HG02970 (cell line): ENCODE data around the gene TSPAN9.

ENCODE experiments used
- ATAC-seq: cut with Tn5 transposase; IDR thresholded peaks from one replicate; pipeline ENCODE4 v1.9.1; 2021; ENCODE audit warnings: mild to moderate bottlenecking, moderate library complexity, moderate number of reproducible peaks; ENCODE audit not compliant: unreplicated experiment, low FRiP score

Gene TSPAN9

DNA sequence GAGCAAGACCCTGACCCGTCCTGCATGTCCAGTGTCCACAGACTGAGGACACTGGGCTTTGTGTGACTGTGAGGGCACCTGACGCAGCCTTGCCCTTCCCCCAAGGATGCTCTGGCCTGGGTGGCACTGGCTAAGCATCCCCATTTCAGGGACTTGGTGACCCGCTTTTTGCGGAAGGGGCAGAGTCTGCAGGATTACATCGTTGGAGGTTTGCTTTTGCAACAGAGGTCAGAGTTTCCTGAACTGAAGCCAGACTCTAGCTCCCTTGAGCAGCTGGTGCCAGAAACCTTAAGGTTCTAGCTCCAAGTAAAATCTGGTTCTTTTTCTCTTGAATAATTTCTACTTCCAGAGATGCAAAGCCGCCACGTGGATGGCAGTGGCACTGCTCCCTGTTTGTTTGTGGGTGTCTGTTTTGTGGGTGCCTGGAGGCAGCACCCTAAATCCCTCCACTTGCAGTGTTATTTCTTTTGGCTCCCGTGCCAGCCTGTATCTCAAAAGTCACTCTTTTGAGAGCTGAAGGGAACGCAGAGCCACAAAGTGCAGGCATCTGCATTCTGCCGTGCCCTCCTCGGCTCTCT, 184.7 kb downstream of the TSPAN9 start:
- ATAC-seq: no peak

DNA sequence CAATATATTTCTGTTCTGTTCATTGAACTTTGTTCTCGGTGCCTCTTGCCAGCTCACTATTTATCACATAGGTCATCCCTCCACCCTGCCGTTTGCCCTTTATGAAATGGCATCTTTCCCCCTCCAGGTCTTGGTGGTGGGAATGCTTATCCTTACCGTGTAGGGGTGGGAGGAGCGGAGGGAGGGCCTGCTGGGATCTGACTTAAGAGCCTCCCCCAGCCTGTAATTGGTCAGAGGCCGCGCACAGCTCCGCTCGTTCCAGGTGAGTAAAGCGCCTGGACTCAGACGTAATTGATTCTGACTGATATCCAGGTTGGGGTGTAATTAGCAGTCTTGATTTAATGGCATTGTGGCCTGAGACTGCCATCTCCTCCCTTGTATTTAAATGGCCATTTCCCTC, 185.3 kb downstream of the TSPAN9 start:
- no peak for ATAC-seq

DNA sequence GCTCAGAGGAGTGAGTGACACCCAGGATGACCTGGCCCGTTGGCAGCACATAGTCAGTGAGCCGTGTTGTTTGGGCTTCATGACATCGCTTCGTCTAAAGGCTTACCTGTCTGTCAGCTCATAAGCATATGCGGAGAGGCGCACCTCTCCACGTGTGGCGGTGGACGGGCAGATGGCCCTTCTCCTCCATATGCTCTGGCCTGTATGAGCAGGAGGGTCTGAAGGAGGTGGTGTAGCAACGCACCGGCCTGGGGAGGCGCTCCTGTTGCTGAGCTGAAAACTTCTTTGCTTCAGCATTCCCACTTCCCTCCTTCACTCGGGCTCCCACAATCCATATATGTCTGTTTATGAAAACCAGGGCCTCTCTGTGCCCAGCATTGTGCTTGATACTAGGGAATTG, 186.1 kb downstream of the TSPAN9 start:
- ATAC-seq: no peak

DNA sequence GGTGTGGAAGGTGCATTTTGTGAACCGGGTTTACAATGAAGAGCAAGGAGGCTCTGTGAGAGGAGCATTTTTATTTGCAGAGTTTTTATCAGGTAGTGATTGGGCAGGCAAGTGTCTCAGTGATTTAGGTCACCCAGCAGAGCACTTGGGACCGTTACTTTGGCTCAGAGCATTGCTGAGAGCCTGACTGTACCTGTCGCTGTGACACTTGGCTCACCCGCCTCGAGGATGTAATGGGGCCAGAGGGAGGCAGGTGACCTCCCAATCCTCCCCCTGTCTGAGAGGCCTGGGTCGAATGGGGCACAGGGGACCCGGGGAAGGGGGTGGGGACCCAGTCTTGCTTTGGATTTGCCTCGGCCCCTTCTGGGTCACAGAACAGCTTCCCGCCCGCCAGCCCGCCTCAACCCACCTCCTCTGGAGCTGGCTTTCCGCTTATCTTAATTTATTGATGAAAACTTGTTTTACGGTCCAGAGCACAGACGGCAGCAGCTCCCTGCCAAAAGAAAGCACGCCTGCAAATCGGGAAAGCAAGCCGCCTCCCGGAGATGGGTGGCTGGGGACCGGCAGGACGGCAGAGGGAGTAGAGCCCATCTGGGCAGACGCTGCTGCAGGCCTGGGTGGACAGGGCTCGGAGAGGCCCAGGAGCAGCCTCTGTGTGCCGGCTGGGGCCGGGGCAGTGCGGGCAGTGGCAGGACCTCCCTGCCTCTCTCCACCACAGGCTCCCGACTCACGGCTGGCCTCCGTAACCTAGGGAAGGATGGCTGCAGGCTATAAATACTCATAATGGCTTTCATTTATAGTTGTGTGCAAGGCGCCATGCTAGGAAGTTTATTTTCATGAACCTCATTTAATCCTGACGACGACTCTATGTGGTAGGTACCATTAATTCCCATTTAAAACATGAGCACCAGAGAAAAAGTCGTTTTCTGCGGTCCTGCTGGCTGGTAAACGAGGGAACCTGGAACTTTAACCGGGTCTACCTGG, 187.1 kb downstream of the TSPAN9 start:
- ATAC-seq: no peak

DNA sequence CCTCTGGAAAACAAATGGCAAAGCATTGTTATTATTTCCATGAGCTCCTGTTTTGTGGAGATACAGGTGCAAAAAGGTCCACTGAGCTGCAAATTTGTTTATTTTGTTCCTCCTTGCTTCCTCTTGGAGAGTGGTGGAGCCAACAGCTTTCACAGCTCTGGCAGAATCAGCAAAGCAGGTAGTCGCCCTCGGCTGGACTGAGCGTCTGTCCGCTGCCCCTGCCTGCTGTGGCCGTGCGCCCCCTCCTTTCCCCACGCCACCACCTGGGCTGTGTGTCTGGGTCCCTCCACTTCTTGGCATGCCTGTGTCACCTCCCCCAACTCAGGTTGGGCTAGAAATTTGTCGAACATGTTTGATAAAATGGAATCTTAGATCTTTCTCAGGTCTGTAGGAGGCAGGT, 188.2 kb downstream of the TSPAN9 start:
- ATAC-seq: no peak

DNA sequence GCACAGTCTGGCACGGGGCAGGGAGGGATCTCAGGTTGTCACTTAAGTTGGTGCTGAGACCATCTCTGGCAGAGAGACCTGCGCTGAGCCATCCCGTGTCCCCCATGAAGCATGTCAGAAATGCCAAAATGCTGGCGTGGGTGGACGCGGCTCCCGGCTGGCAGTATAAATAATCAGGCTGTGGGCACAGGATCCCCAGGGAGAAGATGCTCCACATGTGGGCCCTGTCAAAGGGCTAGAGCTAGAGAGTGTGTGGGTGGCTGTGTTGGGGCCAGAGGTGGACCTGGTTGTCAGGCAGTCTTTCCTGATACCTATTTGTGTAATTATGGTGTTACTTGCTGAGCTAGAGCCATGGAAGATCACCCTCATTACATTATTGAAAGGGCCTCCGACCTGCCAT, 189.5 kb downstream of the TSPAN9 start:
- no peak for ATAC-seq

DNA sequence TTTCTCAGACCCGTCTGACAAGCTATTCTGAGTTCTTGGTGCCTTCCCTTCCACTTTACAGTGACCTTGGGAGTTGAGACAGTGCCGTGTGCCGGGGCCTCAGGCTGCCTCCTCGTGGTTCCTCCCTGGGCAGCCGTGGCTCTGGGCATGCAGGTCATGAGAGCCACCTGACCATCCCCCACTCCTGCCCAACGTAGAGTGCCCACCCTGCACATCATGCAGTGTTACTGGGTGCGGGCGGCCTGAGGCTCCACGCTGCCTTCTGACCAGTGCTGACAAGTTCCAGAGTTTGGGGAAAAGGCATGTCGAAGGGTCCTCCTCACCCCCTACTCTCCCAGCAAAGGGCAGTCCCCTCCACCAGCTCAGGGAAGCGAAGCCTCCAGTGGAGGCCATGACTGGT, 190.5 kb downstream of the TSPAN9 start:
- ATAC-seq: no peak

DNA sequence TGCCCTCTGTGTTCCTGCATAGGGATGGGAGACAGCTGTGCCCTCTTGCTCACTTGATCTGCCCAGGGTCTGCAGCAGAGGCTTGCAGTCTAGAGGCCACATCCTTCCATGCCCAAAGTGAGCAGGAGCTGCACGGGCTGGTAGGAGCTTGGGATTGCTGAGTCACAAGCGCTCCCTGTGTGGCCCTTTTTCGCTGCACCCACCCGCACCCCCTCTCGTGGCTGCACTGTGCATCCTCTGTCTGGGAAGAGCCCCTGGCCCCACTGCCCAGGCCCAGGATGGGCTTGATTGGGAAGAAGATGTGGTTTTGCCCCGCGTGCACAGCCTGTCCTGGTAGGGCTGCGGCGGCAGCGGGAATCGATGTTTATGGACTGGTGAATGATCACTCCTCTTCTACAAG, 192.4 kb downstream of the TSPAN9 start:
- ATAC-seq: no peak

DNA sequence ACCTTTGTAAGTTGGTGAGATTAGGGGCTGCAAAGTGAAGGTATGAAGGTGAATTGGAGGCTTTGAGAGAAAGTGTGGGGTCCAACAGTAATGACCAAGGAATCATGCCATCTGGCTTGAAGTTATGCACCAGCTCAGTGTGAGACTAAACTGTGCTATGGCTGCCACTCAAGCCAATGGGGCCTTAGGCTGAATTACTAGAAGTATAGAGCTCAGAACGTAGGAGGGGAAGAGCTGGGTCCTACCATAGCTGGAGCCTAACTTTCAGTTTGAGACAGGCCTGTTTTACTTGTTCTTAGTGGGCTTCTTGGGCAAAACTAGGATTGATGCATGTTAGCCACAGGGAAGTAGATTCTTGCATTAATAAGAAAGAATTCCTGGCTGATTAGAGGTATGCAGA, 194.0 kb downstream of the TSPAN9 start:
- no peak for ATAC-seq

DNA sequence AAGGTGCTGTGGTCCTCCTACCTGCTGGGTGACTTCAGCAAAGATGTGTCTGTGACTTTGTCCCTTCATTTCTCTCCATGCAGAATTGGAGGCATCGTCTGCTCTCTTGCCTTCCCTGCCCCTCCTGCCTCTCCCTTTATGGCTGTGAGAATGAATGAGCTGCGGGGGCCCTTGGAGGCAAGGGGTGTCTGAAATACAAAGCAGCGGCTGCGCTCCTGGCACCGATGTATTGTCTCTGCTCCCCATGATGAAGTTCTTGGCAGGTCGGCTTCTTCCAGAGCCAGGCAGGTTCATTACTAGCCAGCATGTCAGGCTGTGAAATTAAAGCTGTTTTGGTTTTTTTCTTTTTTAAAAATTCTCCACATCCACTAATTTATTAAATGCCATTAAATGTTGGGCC, 194.5 kb downstream of the TSPAN9 start:
- no peak for ATAC-seq

DNA sequence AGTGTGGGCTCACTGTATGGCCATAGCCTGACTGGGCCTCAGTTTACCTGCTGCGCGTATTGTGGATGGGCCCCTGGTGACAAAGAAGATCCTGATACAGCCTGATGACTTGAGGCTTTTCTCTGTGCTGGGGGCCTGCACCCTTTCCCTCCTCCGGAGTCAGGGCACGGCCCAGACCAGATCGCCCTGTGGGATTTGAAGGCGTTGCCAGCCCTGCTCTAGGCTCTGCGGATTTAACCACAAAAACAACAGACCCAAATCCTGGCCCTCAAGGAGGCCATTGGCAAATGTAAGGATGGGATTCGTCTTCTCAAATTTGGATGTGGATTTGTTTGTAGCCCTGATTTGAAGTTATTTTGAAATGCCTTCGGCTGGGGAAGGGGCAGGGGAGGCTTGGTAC, 195.8 kb downstream of the TSPAN9 start:
- no peak for ATAC-seq

DNA sequence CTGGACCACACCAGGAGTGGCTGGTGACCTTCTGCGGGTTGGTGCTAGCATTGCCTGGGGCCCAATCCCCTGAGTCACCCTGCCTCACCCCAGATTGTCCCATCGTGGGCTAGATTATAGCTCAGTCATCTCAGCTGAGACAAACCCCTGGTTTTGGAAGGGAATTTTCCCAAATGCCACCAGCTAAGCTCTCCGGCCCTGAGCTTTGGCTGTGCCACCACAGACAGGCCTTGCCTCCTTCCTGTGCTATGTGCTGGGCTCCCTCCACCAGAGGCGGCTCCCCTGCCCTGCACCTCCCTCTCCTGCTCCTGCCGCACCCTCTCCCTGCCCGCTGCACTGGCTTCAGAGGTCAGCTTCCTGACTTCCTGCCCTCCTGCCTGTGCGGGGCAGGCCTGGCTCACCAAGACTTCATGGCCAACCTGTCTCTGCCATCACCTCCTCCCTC, 196.3 kb downstream of the TSPAN9 start:
- ATAC-seq: no peak

DNA sequence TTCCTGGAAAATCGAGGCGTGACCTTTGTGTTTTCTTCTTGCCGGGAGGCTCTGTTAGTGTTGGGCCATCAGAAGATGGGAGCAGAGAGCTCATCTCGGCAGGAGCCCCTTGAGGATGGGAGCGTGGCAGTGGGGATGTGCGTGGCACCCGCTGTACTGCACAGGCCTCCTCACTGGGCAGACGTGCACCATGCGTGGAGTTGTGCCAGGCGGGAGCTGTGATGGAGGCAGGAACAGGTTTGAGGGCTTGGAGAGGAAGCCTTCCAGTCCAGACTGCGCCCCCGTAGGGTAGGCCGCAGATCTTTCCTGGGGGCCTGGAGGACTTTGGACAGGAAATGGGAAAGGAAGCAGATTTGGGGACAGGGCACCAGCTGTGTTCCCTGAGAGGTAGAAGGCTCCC, 197.5 kb downstream of the TSPAN9 start:
- ATAC-seq: no peak

DNA sequence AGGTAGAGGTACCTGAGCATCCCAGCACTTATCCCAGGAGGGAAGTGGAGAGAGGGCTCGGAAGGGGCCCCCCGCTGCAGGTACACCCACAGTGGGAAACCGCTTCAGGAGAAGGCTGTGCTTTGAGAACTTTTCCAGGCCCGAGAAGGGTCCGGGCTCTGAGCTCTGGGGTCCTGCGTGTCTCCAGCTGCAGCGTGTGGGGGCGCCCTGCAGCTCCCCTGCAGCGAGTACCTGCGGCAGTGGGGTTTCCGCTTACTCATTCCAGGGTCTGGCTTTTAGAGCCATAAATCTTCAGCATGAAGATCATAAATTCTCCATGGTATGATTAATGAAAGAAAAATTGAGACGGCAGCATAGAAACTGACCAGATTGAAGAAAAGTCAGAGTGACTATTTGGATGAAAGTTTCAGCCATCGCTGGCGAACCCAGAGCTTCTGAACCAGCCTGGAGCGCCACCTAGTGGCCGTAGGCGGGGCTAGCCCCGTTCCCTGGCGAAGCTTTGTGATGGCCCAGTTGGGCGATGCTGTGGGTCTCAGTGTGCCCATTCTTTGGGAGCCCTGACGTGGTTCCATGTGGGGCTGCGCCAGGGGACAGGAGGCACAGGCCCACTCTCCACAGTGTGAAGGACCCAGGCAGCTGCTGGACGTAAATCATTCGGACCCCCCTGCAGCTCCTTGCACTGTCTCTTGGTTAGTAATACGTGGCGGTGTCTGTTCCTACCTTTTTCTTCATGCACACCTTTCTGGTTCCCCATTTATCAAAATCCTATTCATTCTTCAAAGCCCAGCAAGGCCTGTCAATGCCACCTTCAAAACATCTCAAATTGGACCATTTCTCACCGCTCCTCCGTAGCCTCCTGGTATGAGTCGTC, 198.2 kb downstream of the TSPAN9 start:
- ATAC-seq: no peak

DNA sequence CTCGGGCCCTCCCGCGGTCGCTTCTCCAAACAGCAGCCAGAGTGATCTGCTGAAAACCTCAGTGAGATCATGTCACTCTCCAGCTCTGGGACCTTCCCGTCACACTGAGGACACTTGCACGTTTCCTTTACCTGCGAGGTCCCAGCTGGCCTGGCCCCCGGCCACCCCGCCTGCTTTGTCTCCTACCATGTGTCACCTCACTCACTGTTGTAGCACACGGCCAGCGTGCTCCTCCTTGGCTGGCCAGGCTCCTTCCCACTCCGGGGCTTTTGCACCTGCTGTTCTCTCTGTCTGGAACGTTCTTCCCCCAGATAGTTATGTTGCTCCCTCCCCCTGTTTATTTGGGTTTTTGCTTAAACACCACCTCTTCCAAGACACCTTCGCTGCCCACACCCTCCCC, 199.0 kb downstream of the TSPAN9 start:
- ATAC-seq: no peak

DNA sequence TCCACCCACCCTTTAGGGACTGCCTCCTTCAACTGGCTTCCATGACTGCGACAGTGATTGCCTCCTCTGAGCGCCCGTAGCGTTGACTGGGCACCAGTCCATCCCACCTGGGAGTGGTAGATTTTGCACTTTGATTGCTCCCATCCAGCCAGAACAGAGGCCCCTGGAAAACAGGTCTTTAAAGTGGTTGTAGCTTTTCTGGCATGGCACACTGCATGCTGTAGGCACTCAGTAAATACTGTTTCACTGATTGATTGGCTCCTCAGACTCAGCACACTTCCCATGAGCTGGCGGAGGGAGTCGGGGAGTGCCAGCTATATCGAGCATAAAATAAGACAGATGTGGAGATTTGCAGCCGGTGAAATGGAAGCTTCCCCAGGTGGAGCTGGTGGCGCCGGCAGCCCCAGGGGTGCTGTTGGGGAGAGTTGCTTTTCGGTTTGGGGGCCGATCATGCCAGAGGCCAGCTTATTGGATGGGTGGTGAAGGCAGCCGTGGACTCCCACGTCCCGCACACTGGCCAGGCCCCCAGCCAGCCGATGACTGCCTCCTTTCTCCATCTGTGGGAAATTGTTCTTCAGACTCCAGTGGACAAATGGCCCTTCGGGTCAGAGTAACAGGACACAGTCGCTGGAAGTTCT, 200.2 kb downstream of the TSPAN9 start:
- no peak for ATAC-seq

DNA sequence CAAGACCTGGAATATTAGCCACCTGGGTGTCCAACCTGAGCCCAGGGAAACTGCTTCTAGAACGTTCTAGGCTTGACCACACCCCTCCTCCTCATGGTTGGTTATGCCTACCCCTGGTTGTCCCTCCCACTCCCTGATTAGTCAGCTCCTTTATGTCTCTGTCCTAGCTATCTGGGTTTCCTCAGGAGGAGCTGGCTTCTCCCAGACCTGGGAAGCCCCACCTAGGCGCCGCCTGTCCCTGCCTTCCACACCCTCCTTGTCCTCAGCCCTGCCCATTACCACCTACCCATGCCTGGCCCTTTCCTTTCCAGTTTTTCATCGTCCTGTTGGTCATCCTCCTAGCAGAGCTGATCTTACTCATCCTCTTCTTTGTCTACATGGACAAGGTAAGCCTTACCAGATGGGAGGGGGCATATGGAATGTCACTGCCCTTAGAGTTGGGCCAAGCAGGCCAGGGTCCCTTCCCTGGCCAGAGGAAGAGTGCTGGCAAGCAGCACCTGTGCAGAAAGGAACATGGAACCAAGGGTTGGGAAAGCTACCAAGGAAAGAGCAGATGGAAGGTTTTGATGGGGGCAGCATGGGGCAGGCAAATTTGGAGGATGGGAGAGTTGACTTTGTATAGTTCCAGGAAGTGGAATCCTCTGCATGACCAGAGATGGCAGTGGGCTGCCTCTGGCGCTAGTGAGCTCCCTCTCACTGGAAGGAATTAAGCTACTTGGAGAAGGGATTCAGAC, 201.7 kb downstream of the TSPAN9 start:
- ATAC-seq: no peak

DNA sequence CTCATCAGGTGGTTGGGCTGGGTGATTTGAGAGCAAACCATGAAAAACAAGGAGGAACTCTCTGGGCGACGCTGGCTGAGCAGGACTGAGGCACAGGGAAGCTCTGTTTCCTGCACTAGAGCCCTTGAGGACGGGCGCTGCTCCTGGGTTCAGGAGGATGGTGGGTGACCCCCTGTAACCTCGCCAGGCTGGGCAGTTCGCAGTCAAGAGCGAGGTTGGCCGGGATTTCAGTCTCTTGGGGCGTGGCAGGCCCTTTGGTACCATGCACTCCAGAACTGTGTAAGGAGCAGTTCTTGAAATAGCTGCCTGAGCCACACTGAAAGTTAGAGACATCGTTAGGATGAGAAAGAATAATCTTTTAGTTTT, 202.2 kb downstream of the TSPAN9 start:
- ATAC-seq: no peak

DNA sequence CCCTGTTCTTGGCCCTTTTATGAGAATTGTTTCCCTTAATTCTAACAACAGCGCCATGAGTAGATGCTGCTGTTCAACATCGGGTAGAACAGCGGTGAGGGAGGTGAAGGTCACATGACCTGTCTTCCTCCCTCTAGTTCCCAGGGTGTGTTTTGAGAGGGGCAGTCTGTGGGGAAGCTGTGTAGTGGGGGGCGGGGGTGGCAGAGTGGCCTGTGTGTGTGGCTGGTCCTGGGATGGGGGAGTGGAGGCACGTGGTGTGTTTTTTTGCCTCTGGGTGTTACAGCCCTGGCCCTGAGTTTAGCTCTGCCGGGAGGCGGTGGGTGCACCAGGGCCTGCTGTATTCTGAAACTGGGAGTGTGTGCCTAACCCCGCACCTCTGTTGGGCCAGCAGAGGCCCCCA, 202.7 kb downstream of the TSPAN9 start:
- no peak for ATAC-seq

DNA sequence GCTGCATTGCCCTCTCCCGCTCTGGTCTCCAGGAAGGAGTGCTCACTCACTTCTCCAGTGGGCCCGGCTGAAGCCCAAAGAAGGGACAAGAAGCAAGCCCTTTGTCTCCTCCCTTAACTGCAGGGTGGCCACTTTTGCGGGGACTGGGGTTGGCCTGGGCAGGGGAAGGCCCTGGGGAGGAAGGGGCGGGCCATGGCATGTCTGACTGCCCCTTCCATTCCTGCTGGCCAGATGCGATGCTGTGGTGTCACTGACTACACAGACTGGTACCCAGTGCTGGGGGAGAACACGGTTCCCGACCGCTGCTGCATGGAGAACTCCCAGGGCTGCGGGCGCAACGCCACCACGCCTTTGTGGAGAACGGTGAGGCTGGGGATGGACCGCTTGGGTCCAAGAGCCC, 203.8 kb downstream of the TSPAN9 start:
- no peak for ATAC-seq
